Peyer's patch (tissue), 4 donors: ENCODE measurements around the gene CYP27B1.

Experiments
- POLR2A ChIP-seq, 2 donors: fragments of 450-650 bp; IDR thresholded peaks; one replicate each; pipeline ENCODE4 v1.5.1; 2017; ENCODE audit warnings: antibody characterized with exemption in 2 of 2, mild to moderate bottlenecking in 2 of 2, moderate library complexity in 2 of 2
- TF ChIP-seq, protein P1 (sequence below), 6 experiments: fragments of 450-650 bp in 4 of 6; fragments of 200-600 bp in 2 of 6; sonication (generic) in 1 of 6; IDR thresholded peaks; one replicate each; pipeline ENCODE4 v1.5.1; 2017 to 2019; ENCODE audit warnings: antibody characterized with exemption in 6 of 6, mild to moderate bottlenecking in 3 of 6, moderate library complexity in 1 of 6

DNA sequence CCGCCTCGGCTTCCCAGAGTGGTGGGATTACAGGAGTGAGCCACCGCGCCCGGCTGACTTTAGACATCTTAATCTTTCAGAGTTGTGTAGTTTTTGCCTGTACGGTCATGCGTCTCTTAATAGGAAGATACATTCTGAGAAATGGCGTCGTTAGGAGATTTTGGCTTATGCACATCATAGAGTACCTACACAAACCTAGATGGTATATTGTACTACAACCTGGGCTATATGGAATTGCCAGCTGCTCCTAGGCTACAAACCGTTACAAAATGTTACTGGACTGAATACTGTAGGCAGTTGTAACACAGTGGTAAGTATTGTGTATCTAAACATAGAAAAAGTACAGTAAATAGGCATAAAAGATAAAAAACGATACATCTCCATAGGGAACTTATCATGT is 17.0 kb upstream of the CYP27B1 start:
- TF ChIP-seq, protein P1, sequence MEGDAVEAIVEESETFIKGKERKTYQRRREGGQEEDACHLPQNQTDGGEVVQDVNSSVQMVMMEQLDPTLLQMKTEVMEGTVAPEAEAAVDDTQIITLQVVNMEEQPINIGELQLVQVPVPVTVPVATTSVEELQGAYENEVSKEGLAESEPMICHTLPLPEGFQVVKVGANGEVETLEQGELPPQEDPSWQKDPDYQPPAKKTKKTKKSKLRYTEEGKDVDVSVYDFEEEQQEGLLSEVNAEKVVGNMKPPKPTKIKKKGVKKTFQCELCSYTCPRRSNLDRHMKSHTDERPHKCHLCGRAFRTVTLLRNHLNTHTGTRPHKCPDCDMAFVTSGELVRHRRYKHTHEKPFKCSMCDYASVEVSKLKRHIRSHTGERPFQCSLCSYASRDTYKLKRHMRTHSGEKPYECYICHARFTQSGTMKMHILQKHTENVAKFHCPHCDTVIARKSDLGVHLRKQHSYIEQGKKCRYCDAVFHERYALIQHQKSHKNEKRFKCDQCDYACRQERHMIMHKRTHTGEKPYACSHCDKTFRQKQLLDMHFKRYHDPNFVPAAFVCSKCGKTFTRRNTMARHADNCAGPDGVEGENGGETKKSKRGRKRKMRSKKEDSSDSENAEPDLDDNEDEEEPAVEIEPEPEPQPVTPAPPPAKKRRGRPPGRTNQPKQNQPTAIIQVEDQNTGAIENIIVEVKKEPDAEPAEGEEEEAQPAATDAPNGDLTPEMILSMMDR (IDR thresholded peaks at IDR 0.05): no peak
- no peak for TF ChIP-seq POLR2A (IDR thresholded peaks at IDR 0.05)
